Activated naive CD4-positive, alpha-beta T cell treated with anti-CD3 and anti-CD28 coated beads for 36 hours (primary cell): Measurements from ENCODE around the gene ANKRD31. TPM values are rescaled to one million over a fixed set of nuclear protein-coding genes. Genes with fewer than 3 reads are reported as not detected.

Experiments
- CTCF ChIA-PET: fragments of 350-600 bp; sonication (Branson Sonifier 250); formaldehyde crosslinking; loops from one replicate; lab custom pipeline; 2021; ENCODE audit warnings: antibody characterized with exemption; lab: Charles Lee
- DNase-seq: peaks from one replicate; pipeline ENCODE4 v3.0.0-alpha.2; 2020
- H3K27ac Mint-ChIP-seq: one replicate; pipeline ENCODE4 v1.8.0; 2021; ENCODE audit warnings: mild to moderate bottlenecking, mixed read lengths
- H3K27me3 Mint-ChIP-seq: one replicate; pipeline ENCODE4 v1.8.0; 2021; ENCODE audit warnings: low read depth, mixed read lengths
- H3K36me3 Mint-ChIP-seq: one replicate; pipeline ENCODE4 v1.8.0; 2021; ENCODE audit warnings: low read depth, mixed read lengths
- H3K4me1 Mint-ChIP-seq: one replicate; pipeline ENCODE4 v1.8.0; 2021; ENCODE audit warnings: low read depth, mixed read lengths
- H3K4me3 Mint-ChIP-seq: one replicate; pipeline ENCODE4 v1.8.0; 2021; ENCODE audit warnings: mild to moderate bottlenecking, moderate library complexity, mixed read lengths
- H3K9me3 Mint-ChIP-seq: one replicate; pipeline ENCODE4 v1.8.0; 2021; ENCODE audit warnings: mixed read lengths
- intact Hi-C: fragments of 100-400 bp; cut with micrococcal nuclease; formaldehyde crosslinking; loops from one replicate; pipeline ENCODE4 v1.15.1; 2023
- total RNA-seq, 2 experiments: library from RNA; stranded (reverse); gene quantifications; one replicate each; pipeline ENCODE4 v1.2.3, GENCODE V29; 2021

ANKRD31 gene
- total RNA-seq, 2 experiments from 2014 or later, result 0.35 to 0.36 TPM

DNA sequence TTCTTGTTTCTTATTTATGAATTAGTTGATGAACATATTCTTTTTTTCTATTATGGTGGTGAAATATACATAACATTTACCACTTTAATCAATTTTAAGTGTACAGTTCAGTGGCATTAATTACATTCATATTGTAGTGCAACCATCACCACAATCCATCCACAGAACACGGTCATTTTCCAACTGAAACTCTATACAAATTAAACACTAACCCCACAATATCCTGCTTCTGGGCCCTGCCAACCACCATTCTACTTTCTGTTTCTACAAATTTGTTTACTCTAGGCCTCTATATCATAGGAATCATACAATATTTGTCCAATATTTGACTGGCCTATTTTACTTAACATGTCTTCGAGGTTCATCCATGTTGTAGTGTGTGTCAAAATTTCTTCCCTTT, 191.6 kb downstream of the ANKRD31 start:
- Mint-ChIP-seq H3K4me3 (no peak overlapping the region), H3K27ac (no peak overlapping the region)

GRCh38 chr5:75044406-75044805, 192.3 kb downstream of the ANKRD31 start:
- peaks cover 45% of the 10 kb centered on the region for H3K4me1 Mint-ChIP-seq
- H3K9me3 Mint-ChIP-seq, result no peaks in the 10 kb centered on the region
- no peaks in the 10 kb centered on the region for H3K27me3 Mint-ChIP-seq
- intact Hi-C loops, result no loop called here
- CTCF ChIA-PET, result interaction anchor here (1.1 to 1.2 kb wide), 2 partner anchors 9 to 15 kb away, joined by 3 read pairs; no protein-coding TSS in a partner anchor
- H3K36me3 Mint-ChIP-seq, result peaks cover 41% of the 10 kb centered on the region
- H3K4me3 Mint-ChIP-seq, result no peak overlapping the region
- DNase-seq, result no peak
- H3K27ac Mint-ChIP-seq, result no peak overlapping the region

More for the DNA sequence above, 191.6 kb downstream of the ANKRD31 start:
- peaks cover 35% of the 10 kb centered on the region for H3K36me3 Mint-ChIP-seq
- H3K4me1 Mint-ChIP-seq, result peaks cover 49% of the 10 kb centered on the region
- H3K9me3 Mint-ChIP-seq, result no peaks in the 10 kb centered on the region
- CTCF ChIA-PET, result interaction anchor here (1.1 to 1.2 kb wide), 2 partner anchors 10 to 14 kb away, joined by 3 read pairs; no protein-coding TSS in a partner anchor
- H3K27me3 Mint-ChIP-seq, result no peaks in the 10 kb centered on the region
- intact Hi-C loops, result loop anchor here (5.0 kb wide), 1 partner anchor 1212 kb away; no protein-coding TSS in a partner anchor
- no peak for DNase-seq

DNA sequence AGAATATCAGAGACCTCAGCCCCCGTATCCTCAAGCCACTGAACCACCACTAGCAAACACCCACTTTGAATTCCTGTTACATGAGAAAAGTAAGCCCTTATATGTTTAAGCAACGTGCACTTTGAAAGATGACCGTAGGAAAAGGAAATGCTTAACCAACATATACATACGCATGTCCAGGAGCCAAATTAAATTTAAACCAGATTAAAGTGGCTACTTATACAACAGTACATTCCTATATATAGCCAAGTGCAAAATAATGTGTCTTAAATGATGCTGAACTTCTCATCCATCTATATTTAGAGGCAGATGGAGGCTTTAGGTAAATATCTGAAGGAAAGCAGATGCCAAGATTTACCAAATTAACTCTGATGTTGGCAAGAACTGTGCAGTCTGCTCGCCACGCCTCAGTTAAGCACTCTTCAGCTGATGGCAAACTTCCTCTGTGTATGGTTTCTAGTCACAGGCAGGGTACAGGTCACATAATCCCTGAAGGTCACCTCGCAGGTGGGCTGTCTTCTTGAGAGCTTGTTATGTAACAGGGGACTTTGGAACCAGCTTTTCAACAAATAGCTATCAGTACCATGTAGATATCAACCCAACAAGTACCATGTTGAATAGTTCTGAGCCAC, 192.9 kb downstream of the ANKRD31 start:
- H3K9me3 Mint-ChIP-seq, result no peaks in the 10 kb centered on the region
- no peak for DNase-seq
- peaks cover 39% of the 10 kb centered on the region for H3K4me1 Mint-ChIP-seq
- H3K36me3 Mint-ChIP-seq, result peaks cover 43% of the 10 kb centered on the region
- no peak overlapping the region for H3K4me3 Mint-ChIP-seq
- H3K27me3 Mint-ChIP-seq, result no peaks in the 10 kb centered on the region
- CTCF ChIA-PET, result interaction anchor here (1.2 kb wide), 1 partner anchor 16 kb away, joined by 3 read pairs; no protein-coding TSS in a partner anchor
- intact Hi-C loops, result no loop called here
- no peak overlapping the region for H3K27ac Mint-ChIP-seq

GRCh38 chr5:75042522-75042921, 194.2 kb downstream of the ANKRD31 start:
- no peak for DNase-seq
- Mint-ChIP-seq H3K27me3 (no peaks in the 10 kb centered on the region), H3K27ac (no peak overlapping the region), H3K9me3 (no peaks in the 10 kb centered on the region), H3K4me1 (peaks cover 34% of the 10 kb centered on the region), H3K36me3 (peaks cover 43% of the 10 kb centered on the region), H3K4me3 (no peak overlapping the region)
- intact Hi-C loops, result no loop called here
- CTCF ChIA-PET, result interaction anchor here (1.6 kb wide), 2 partner anchors 7 to 15 kb away, joined by 4 to 6 read pairs; no protein-coding TSS in a partner anchor

DNA sequence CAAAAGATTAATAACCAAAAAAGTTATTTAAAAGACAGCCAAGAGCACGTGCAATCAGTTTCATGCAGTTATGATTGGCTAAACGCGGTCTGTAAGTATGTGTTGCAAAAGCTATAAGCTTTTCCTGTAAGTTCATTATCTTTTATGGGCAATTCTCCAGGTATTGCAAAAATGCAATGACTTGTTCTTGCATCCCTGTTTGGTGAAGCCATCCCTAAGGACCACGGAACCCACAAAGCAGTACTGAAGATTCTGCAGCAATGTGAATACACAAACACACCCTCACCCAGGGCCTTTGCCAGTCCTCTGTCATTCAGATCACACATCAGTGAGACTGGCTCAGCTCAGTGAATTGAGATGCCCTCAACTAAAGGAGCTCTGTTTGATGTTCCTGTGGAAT, 195.7 kb downstream of the ANKRD31 start:
- no peaks in the 10 kb centered on the region for H3K27me3 Mint-ChIP-seq
- CTCF ChIA-PET, result interaction anchor here (1.6 kb wide), 2 partner anchors 9 to 13 kb away, joined by 4 to 6 read pairs; no protein-coding TSS in a partner anchor
- intact Hi-C loops, result no loop called here

GRCh38 chr5:75037106-75037505, 199.6 kb downstream of the ANKRD31 start:
- H3K27ac Mint-ChIP-seq, result no peak overlapping the region
- CTCF ChIA-PET, result interaction anchor here (0.6 to 2.1 kb wide), 4 partner anchors 9 to 18 kb away, joined by 3 to 11 read pairs (median 4); no protein-coding TSS in a partner anchor
- intact Hi-C loops, result loop anchor here (2.0 kb wide), 1 partner anchor 14 kb away; no protein-coding TSS in a partner anchor
- DNase-seq, result peak; percentile 62
- peaks cover 16% of the 10 kb centered on the region for H3K36me3 Mint-ChIP-seq
- peaks cover 56% of the 10 kb centered on the region for H3K4me1 Mint-ChIP-seq
- H3K4me3 Mint-ChIP-seq, result no peak overlapping the region
- no peaks in the 10 kb centered on the region for H3K9me3 Mint-ChIP-seq
- H3K27me3 Mint-ChIP-seq, result no peaks in the 10 kb centered on the region

More for the DNA sequence above, 195.7 kb downstream of the ANKRD31 start:
- Mint-ChIP-seq H3K27ac (no peak overlapping the region), H3K4me3 (no peak overlapping the region), H3K9me3 (no peaks in the 10 kb centered on the region), H3K36me3 (peaks cover 42% of the 10 kb centered on the region), H3K4me1 (peaks cover 46% of the 10 kb centered on the region)
- no peak for DNase-seq

- Mint-ChIP-seq H3K9me3 (no peaks in the 10 kb centered on the region), H3K27me3 (no peaks in the 10 kb centered on the region), H3K36me3 (peaks cover 8% of the 10 kb centered on the region), H3K27ac (no peak overlapping the region), H3K4me1 (peaks cover 56% of the 10 kb centered on the region), H3K4me3 (no peak overlapping the region)
- peak; percentile 69 for DNase-seq
- intact Hi-C loops, result loop anchor here (1.0 kb wide), 1 partner anchor 60 kb away; no protein-coding TSS in a partner anchor
- CTCF ChIA-PET, result interaction anchor here (0.7 to 1.9 kb wide), 2 partner anchors 16 to 1212 kb away, joined by 3 to 15 read pairs; no protein-coding TSS in a partner anchor
Observed at GRCh38 chr5:75034137-75034739, 202.4 kb downstream of the ANKRD31 start.

- no peak overlapping the region for H3K27ac Mint-ChIP-seq
- DNase-seq, result no peak
- H3K4me1 Mint-ChIP-seq, result peaks cover 52% of the 10 kb centered on the region
- CTCF ChIA-PET, result no interaction called here
- H3K27me3 Mint-ChIP-seq, result no peaks in the 10 kb centered on the region
- intact Hi-C loops, result no loop called here
- peaks cover 4% of the 10 kb centered on the region for H3K36me3 Mint-ChIP-seq
- H3K4me3 Mint-ChIP-seq, result no peak overlapping the region
- no peaks in the 10 kb centered on the region for H3K9me3 Mint-ChIP-seq
Observed at GRCh38 chr5:75031366-75031765, 205.3 kb downstream of the ANKRD31 start.

GRCh38 chr5:75028090-75028489, 208.6 kb downstream of the ANKRD31 start:
- Mint-ChIP-seq H3K4me1 (peaks cover 42% of the 10 kb centered on the region), H3K9me3 (no peaks in the 10 kb centered on the region), H3K4me3 (no peak overlapping the region), H3K36me3 (peaks cover 6% of the 10 kb centered on the region), H3K27me3 (no peaks in the 10 kb centered on the region), H3K27ac (no peak overlapping the region)
- CTCF ChIA-PET, result interaction anchor here (1.1 to 2.1 kb wide), 3 partner anchors 14 to 209 kb away, joined by 4 to 12 read pairs (median 5); partner anchors contain the start of gene ANKRD31
- DNase-seq, result no peak
- intact Hi-C loops, result loop anchor here (5.0 kb wide), 1 partner anchor 91 kb away; no protein-coding TSS in a partner anchor

DNA sequence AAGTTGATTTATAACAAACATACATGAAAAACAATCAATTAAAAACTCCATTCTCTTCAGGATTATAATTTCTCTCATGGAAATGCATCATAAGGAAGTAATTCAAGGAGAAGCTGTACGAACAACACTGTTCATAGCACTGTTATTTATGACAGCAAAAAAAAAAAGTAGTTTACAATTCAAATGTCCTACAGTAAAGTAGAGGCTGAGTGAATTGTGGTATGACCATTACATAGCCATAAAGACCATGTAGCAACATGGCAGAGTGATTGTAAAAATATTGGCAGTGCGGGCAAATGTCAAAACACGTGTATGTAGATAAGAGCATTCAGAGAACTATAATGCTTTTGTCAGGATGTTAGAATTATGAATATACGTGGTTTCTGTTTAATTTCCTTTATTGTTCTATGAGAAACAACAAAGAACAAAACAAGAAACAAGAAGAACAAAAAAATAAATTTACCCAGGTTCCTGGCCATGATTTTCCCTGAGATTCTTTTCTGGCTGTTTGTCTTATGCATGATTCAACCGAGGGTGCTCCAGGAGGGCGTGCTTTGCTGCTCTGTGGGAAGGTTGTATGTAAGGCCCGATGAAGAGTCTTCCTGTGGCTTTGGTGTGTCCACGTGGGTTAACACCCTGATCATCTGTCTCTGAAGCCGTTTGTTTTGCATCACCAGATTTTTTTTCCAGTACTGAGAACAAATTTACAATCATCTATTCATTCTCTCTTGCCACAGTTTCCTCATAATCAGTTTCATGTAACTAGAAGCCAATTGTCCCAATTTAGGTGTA, 213.1 kb downstream of the ANKRD31 start:
- H3K4me1 Mint-ChIP-seq, result peaks cover 32% of the 10 kb centered on the region
- no peaks in the 10 kb centered on the region for H3K27me3 Mint-ChIP-seq
- no peak overlapping the region for H3K27ac Mint-ChIP-seq
- peak; percentile 55 for DNase-seq
- peaks cover 4% of the 10 kb centered on the region for H3K36me3 Mint-ChIP-seq
- no peaks in the 10 kb centered on the region for H3K9me3 Mint-ChIP-seq
- CTCF ChIA-PET, result no interaction called here
- intact Hi-C loops, result loop anchor here (2.0 kb wide), 2 partner anchors 13 to 49 kb away; no protein-coding TSS in a partner anchor
- H3K4me3 Mint-ChIP-seq, result peak overlapping the region; percentile 8

- Mint-ChIP-seq H3K27me3 (no peaks in the 10 kb centered on the region), H3K4me1 (peaks cover 22% of the 10 kb centered on the region), H3K36me3 (peaks cover 4% of the 10 kb centered on the region), H3K27ac (no peak overlapping the region), H3K9me3 (no peaks in the 10 kb centered on the region), H3K4me3 (no peak overlapping the region)
- CTCF ChIA-PET, result interaction anchor here (0.7 kb wide), 1 partner anchor 32 kb away, joined by 3 read pairs; no protein-coding TSS in a partner anchor
- DNase-seq, result no peak
- intact Hi-C loops, result loop anchor here (2.0 kb wide), 1 partner anchor 15 kb away; no protein-coding TSS in a partner anchor
Observed at GRCh38 chr5:75021800-75022199, 214.9 kb downstream of the ANKRD31 start.
